Placental epithelial cell (primary cell): Measurements from ENCODE around the gene CAMK2B. TPM values are rescaled to one million over a fixed set of nuclear protein-coding genes. Genes with fewer than 3 reads are reported as not detected.

Experiments
- total RNA-seq: library from RNA; depleted of rRNA; stranded (reverse); fragments of >200 nt; gene quantifications from 2 replicates; pipeline ENCODE4 v1.2.3, GENCODE V29; 2012

CAMK2B gene
- total RNA-seq, result not detected in 2 replicates

DNA sequence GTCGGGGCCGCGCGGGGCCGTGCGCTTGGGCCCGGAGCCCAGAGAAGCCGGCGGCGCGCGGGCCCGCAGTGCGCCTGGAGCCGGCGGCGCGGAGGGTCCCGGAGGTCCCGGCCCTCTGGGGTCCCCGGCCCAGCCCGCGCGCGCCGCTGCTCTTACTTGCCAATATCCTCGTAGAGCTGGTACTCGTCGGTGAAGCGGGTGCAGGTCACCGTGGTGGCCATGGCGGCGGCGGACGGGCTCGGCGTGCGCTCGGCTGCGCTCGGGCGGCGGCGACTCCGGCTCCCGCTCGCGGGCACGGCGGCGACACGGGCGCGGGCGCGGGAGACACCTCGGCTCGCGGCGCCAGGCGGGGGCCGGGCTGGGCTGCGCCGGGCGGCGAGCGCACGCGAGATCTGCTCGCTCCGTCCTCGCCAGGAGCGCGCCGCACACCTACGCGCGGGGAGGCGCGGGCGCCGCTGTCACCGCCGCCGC lies at the start of gene CAMK2B:
CAMK2B (minus strand) TSS at position 394 of the 471 bp plus-strand sequence; CDS start at position 221, 173 bp downstream.

GRCh38 chr7:44200699-44201461 lies 124.5 kb downstream of the CAMK2B start, which contains the start of gene YKT6:
Gene YKT6, plus strand, starts transcription at chr7:44200978. Its CDS starts 158 bp downstream, at chr7:44201136.

DNA sequence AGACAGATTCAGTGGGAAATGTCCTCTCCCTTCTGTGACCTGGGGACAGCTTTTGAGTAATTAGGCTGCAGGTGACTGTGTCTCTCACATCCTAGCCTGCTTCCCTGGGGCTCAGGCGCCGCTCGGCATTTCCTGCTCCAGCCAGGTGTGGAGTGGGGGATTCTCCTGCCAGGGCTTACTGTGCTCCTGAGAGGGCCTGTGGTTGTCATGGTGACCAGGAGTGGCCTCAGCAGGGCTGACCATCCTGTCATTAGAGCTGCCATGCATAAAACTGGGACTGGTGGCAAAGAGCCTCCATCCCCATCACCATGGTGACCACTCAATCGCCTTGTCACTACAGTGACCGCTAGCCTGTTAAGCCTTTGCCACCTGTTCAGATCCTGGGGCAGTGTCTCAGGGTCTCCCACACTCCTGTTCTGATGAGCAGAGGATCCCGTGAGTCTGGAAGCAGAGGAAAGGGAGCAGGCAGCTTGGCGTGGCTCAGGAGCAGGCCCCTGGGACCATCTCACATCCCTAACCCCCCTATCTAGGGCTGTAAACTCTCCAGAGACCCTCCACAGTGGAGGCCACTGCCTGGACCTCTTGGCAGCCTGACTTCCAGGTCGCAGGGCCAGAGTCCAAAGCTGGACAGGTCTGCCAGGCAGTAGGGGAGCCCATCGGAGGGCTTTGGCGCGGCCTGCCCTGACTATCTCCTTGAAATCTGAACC lies 136.0 kb downstream of the CAMK2B start, which contains the start of gene GCK:
GCK (minus strand) TSS at position 154 of the 707 bp plus-strand sequence. CDS start 486 bp downstream, outside the sequence.

Other genes with a start within 250 kb of the CAMK2B start
- 20.0 and 25.1 TPM in 2 replicates for gene POLM, start 243.1 kb downstream of the CAMK2B start, total RNA-seq
- gene AEBP1, start 221.2 kb downstream of the CAMK2B start, total RNA-seq, result 1.4 and 5.5 TPM in 2 replicates
- 51.4 and 161 TPM in 2 replicates for gene POLD2, start 202.0 kb downstream of the CAMK2B start, total RNA-seq
- 3.6 TPM in 1 of 2 replicates, not detected in the other for gene MYL7, start 184.3 kb downstream of the CAMK2B start, total RNA-seq
- under 0.01 and 0.33 TPM in 2 replicates for gene GCK, start 136.2 kb downstream of the CAMK2B start, total RNA-seq
- gene YKT6, start 124.6 kb downstream of the CAMK2B start, total RNA-seq, result 55.7 and 119 TPM in 2 replicates
- 51.1 and 59.3 TPM in 2 replicates for gene NUDCD3, start 165.1 kb upstream of the CAMK2B start, total RNA-seq
- gene NPC1L1, start 215.7 kb upstream of the CAMK2B start, total RNA-seq, result not detected in 2 replicates
- gene DDX56, start 248.3 kb upstream of the CAMK2B start, total RNA-seq, result 44.0 and 58.5 TPM in 2 replicates